Left cardiac atrium (tissue), 4 donors: ENCODE measurements around the gene RAB27A. TPM values are rescaled to one million over a fixed set of nuclear protein-coding genes. Genes with fewer than 3 reads are reported as not detected.
A peak's percentile ranks its signal among the peaks of the same experiment; 100 is the strongest.
"Not testable (repeated sequence)": the region's sequence is repeated elsewhere in the genome, so short reads cannot be mapped to it uniquely, and the experiment has no call there.

Experiments
- ATAC-seq, 2 donors: fragments of 200-7000 bp; cut with Tn5 transposase; one replicate each; pipeline ENCODE4 v1.9.1; 2020; ENCODE audit warnings: mild to moderate bottlenecking in 2 of 2, moderate library complexity in 2 of 2
- DNase-seq: peaks from one replicate; pipeline ENCODE4 v3.0.0-alpha.2; 2020
- intact Hi-C, 2 donors: fragments of 100-400 bp; cut with DNase I; formaldehyde crosslinking; loops; one replicate each; pipeline versions ENCODE4 v1.14.1 to v1.15.1; 2022 to 2023
- total RNA-seq, 2 donors: library from RNA; stranded (reverse); fragmentation: NEBNext Ultra II Directional; extraction: Animal tissue kit (Norgen Biotek cat#: 25700); gene quantifications; one replicate each; pipeline ENCODE4 v1.2.1, GENCODE V29; 2021
- donor health status: DM: no; HTN: yes; CAD: no.
- donor health status: DM: no; HTN: yes; CAD: no; lungs with severe emphysema.
- donor health status: DM: yes; HTN: yes; CAD: no.
- donor health status: Dilated cardiomyopathy.

Gene RAB27A
- total RNA-seq, 2 donors from 2014 or later = 9.9 to 17.7 TPM

DNA sequence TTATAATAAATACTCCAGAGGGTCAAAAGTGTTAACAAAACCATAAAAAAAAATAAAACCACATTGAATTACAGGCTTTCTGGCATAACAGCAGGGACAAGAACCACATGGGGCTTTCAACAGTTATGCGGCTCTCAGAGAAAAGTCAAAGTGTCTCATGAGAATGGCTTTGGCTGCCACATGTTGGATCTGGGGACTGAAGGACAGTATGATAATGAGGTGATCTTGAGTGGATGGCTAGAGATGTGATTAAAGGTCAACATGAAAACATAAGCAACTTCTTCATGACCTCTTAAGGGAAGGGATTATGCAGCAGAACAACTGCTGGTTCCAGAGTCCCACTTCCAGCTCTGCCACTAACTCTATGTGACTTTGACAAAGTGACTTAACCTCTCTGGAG is 5.2 kb downstream of the RAB27A start:
- DNase-seq = no peak
- intact Hi-C loops = no loop called here
- no peak for ATAC-seq

DNA sequence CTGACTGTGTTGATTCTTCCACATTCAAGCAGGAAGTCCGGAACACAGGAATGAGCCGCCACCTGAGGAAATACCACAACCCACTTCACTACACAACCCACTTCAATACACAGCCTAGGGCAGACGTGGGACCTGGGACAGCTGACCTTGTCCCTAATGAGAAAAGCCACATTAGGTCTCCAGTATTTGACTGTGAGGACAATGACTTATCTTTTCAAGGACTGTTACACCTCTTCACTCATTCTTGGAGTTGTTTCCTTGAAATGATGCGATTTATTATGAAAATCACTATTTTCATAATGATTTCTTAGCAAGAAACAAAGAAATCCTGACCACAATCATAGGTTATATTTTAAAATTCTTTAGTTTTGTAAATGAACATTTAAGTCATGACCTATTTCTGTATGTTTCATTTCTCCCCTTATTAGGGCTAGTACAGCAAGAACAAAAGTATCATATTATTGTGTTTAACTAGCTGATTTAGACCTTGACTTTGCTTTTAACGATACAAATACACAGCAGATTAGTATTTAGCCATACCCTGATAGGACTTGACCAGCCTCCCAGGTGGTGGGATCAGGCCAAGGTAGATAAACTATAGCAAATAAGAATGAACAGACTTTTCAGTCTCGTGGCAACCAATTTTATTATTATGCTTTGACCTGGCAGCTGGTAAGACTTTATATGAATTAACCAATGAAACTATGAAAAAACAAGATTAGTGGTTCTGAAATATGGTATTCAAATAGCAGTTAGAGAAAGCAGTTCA is 6.0 kb downstream of the RAB27A start:
- ATAC-seq (no peak), DNase-seq (no peak)
- intact Hi-C loops = no loop called here

DNA sequence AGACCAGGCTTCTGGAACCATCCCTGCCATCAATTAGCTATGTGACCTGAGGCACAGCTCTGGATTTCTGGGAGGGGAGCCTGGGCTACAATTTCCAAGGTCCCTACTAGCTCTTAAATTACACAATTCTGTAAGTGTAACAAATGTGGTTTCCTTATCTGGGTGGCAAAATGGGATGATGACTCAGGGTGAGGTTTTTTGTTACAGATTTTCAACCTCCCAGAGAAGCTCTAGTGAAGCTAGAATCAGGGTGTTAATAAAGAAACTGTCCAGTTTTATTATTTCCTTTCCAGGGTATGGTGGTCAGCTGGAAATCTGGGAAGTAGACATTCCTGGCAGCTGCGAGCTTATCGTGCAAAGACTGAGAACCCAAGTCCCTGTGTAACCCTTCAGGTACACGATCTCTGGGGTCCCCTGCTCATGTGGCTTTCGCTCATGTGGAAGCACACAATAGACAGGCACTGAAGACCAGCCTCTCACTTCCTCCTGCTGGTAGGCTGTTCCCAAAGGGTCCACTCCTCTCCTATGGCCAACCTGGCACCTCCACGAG is 7.3 kb downstream of the RAB27A start:
- ATAC-seq (peak; percentile 38 to 64), DNase-seq (no peak)
- intact Hi-C loops = no loop called here

DNA sequence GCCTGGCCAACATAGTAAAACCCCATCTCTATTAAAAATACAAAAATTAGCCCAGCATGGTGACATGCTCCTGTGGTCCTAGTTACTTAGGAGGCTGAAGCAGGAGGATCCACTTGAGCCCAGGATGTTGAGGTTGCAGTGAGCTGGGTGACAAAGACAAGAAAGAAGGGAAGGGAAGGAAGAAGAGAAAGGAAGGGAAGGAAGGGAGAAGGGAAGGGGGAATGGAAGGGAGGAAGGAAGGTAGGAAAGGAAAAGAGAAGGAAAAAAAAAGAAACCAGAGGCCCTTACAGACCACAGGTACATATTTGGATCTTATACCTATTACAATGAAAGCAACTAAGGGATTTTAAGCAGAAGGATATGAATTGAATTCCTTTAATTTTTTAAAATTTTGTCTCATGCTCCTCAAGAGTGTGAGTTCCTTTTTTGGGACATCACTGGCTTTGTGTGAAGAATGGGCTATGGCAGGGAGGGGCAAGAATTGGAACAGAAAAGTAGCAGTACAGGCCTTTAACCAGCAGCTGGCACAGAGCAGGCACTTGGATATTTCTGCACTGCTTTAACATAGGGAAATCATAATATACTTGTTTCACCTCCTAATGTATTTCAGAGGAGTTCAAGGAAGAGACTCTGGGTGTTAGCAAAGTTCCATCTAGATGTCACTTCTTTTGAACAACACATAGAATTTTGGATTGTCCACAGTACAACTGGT is 7.9 kb downstream of the RAB27A start:
- ATAC-seq = no peak
- DNase-seq = no peak
- intact Hi-C loops = no loop called here

DNA sequence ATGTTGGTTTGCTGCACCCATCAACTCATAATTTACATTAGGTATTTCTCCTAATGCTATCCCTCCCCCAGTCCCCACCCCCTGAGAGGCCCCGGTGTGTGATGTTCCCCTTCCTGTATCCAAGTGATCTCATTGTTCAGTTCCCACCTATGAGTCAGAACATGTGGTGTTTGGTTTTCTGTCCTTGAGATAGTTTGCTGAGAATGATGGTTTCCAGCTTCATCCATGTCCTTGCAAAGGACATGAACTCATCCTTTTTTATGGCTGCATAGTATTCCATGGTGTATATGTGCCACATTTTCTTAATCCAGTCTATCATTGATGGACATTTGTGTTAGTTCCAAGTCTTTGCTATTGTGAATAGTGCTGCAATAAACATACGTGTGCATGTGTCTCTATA is 9.0 kb downstream of the RAB27A start:
- ATAC-seq, intact Hi-C loops, DNase-seq: not testable (repeated sequence)

DNA sequence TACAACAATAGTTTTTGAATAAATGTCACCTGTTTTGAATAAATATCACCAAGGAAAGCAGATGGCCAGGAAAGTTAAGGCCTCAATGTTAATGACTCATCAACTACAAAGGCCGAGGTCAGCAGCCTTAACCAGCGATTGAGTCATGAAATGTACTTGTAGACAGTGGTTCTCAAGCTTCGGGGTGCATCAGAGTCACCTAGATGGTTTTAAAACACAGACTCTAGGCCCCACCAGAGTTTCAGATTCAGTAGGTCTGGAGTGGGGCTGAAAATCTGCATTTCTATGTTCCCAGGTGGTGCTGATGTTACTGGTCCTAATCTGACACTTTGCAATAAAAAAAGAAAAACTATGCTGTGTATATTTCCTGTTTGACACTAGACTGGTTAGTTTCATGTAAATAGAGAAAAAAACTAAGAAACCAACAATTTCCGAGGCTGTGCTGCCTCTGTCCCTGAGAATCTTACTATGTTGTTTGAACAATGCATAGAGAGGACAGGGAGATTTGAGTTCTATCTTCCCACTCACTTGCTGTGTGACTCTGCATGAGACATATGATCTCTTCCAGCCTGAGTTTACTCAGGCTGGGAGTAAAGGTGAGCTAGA is 9.8 kb downstream of the RAB27A start:
- ATAC-seq = peak; percentile 41 to 61
- DNase-seq = no peak
- intact Hi-C loops = no loop called here

DNA sequence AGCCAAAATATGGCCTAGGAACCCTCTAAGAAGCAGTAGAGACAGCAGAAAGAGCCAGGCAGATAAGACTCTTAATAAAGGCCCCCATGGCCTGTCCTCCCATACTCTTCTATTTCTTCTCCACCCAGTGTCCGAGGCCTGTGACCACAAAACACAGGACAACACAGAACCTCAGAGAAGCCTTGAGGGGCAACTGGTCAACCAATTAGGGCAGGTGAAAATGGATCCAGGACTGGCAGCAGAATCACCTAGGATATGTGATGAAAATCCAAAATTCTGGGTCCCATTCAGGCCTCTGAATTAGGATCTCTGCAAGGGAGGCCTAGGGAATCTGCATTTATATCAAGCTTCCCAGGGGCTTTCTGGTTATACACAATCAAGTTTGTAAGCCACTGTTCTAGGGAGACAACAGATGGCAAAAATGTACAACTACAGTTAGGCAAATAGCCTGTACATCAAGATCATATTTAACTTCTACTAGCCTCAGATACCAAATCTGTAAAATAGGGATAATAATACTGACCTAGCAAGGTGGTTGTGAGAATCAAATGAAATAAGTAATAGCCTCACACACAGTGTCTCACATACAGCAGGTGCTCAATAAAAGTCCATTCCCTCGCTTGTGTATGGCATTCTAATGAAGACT is 10.4 kb downstream of the RAB27A start:
- no peak for ATAC-seq
- no peak for DNase-seq
- intact Hi-C loops = no loop called here

DNA sequence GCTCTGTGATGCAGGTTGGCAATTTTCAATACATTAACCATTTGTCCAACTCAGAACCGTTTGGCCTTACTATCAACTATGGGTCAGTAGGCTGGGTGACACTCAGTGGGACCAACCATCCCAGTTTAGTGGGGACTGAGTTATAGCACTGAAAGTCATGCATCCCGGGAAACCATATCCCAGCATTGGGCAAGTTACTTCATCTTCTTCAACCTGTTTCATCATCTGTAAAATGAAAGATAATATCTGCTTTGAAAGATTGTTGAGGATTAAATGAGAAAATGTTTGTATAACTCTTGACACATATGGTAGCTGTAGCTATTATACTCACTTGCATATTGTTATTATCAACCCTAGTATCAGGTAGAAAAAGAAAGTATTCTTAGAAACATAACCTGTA is 11.9 kb downstream of the RAB27A start:
- no peak for ATAC-seq
- intact Hi-C loops = no loop called here
- no peak for DNase-seq

DNA sequence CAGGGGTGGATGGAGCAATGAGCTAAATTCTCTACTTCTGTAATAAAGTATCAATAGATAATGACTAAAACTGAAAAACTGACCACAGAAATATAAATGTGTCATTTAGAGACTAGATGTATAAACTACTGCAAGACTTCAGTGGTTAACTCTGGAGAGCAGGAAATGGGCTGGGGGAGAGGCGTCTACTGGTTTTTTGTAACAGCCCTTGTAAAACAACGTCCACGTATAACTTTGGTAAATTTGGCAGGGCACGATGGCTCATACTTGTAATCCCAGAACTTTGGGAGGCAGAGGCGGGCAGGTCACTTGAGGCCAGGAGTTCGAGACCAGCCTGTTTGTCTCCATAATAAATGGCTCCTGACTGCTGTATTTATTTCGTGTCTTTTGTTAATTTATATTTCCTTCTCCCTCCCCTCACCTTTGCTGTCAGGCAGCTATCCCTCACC is 12.5 kb downstream of the RAB27A start:
- no peak for DNase-seq
- intact Hi-C loops = no loop called here
- ATAC-seq = no peak

DNA sequence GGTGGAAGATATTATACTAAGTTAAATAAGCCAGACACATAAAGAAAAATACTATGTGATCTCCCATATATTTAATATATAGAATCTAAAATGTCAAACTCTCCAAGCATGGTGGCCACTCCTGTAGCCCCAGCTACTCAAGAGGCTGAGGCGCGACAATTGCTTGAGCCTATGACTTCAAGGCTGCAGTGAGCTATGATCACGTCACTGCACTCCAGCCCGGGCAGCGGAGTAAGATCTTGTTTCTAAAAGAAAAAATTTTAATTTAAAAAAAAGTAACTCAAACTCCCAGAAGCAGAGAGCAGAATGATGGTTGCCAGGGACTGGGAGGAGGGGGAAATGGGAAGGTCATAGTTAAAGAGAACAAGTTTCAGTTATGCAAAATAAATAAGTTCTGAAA is 13.3 kb downstream of the RAB27A start:
- intact Hi-C loops = no loop called here
- no peak for ATAC-seq
- no peak for DNase-seq

DNA sequence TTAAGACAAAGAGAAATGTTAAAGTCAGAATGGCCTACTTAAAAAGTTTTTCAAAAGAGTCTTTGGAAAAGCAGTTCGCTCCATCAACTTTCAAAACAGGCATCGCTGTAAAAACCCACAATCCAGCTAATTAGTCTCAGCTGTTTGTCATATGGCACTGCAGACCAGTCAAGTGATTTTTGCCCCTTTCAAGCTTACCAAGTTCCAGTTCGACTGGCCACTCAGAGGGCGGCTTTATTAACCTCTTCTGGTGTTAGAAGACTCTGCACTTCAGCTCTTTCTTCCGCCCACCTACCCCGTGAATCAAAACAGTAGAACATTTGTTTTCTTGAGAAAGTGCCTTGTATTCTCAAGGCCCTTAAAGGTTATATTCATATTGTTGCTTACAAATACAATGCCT is 19.3 kb downstream of the RAB27A start:
- intact Hi-C loops = no loop called here
- ATAC-seq (no peak), DNase-seq (no peak)

DNA sequence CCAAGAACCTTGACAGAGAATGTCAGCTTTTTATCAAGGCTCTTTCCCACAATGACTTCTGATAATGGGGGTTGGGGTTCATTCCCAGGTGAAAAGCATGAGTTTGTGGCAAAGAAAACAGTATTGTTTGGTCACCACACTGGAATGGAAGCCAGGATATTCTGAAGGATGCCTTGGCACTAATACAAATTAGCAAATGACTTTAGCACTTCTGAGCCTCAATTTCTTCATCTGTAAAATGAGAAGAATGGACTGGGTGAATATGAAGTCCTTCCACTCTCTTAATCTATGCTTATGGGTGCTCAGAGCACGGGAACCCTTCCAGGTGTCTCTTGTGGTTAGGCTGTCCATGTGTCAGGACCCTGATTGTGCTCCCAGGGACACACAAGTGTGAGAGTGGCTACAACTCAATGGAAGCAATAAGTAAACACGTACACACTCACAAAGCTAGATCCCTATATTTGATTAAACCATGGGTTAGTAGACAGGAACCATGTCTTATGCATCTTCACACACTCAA is 21.4 kb downstream of the RAB27A start:
- intact Hi-C loops = no loop called here
- no peak for DNase-seq
- no peak for ATAC-seq

DNA sequence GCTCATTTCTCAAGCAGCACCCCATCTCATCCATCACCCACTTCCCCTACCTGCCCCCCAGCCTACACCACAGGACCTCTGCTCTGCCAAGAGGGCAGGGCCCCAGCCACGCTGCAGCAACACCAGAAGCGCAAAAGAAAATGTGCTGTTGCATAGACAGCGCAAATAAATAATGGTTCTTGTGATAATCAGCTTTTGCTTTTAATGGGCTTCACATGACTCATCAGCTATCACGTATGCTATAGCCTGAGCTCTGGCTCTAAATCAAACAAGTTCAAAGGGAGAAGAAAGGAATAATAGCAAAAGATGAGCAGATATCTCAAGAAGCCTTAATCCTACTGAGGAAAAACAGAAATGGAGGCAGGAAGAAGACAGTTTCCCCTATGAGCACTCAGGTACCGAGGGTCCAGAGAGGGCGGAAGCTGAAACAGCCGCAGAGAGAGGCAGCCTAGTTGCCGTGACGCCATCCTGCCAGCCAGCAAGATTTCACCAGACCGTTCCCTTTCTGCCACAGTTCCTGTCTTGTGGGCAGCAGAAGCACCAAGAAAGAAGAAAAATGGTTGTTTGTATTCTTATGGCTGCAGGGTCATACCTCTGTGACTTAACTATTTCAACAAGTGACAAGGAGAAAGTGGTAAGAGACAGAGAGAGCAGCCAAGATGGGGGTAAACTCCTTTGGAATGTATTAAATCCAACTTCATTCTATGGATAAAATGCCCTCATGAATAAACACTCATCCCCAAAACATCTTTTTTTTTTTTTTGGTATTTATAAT is 22.0 kb downstream of the RAB27A start:
- intact Hi-C loops = no loop called here
- DNase-seq = peak; percentile 57
- peak; percentile 80 to 82 for ATAC-seq

DNA sequence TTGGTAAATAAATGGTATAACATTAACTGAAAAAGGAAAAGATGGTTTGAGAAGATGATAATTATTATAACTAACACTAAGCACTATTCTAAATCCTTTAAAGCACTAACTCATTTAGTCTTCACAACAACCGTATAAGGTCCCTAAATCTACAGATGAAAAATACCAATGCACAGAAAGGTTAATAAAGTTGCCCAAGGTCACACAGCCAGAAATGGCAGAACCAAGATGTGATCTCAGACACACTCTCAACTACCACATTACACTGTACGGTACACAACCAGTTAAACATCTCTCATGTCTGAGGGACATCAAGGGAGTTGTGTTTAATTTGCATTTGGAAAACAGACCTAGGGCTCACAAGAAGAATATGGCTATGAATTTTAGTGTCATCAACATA is 23.1 kb downstream of the RAB27A start:
- intact Hi-C loops = no loop called here
- DNase-seq (no peak), ATAC-seq (no peak)

DNA sequence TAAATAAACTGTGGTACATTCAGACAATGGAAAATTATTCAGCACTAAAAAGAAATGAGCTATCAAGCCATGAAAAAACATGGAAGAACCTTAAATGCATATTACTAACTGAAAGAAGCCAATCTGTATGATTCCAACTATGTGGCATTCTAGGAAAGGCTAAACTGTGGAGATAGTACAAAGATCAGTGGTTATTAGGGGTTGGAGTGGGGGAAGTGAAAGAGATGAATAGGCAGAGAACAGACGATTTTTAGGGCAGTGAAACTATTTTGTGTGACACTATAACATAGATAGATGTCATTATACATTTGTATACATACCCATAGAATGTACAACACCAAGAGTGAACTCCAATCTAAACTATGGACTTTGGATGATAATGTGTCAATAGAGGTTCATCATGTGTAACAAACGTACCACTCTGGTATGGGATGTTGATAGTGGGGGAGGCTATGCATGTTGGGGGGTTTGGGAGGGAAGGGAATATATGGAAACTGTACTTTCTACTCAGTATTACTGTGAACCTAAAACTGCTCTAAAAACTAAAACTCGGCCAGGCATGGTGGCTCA is 29.0 kb downstream of the RAB27A start:
- DNase-seq = no peak
- no peak for ATAC-seq
- intact Hi-C loops = no loop called here

DNA sequence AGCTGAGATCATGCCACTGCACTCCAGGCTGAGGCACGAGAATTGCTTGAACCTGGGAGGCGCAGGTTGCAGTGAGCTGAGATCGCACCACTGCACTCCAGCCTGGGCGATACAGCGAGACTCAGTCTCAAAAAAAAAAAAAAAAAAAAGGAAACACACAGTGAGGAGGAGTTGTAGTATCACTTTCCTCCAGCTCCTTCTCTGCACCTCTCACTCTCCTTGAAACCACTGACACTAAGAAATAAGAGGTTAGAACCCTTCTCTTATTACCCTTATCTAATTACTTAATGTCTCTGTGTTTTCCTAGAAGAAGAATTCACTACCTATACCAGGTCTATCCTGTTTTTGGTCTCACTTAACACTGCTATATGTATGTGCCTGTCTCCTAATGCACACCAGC is 31.7 kb downstream of the RAB27A start:
- ATAC-seq (no peak), DNase-seq (no peak)
- intact Hi-C loops = no loop called here

DNA sequence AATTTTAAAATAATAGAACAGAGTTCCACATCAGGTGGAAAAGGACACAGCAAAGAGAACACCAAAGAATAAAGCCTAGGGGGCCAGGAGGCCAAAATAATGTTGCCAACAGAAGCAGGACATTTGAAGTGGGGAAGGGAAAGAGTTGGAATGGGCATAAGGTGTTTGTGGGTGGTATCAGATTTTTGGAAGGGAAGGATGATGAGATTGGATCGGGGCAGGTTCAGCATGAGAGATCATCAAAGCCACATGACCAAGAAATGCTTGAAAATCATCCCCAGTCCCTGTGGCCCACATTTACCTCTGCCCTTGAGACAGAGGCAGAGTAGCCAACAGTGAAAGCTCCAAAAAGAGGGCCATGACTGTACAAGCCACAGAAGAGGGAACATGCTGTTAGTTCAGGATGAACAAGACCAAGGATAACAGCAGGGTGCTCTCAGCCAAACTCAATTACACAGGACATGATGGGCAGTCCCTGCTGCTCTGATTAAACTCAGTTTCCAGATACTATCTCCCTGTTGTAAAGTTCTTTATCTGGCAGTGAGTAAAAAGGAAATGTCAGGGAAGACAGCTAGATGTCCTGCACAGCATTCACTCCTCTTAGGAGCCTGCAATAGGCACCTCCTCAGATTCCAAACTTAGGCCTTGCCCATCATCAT is 32.5 kb downstream of the RAB27A start:
- no peak for ATAC-seq
- no peak for DNase-seq
- intact Hi-C loops = no loop called here
